AG09309 (cell line): ENCODE measurements around the gene STAT6.

Experiments
- DNase-seq: peaks from one replicate; pipeline ENCODE4 v3.0.0-alpha.2; 2010; ENCODE audit warnings: low read depth
- H3K4me3 ChIP-seq: 2 replicates; pipeline ENCODE4 v1.5.1; 2011; ENCODE audit warnings: mild to moderate bottlenecking, low read depth, low read length, moderate library complexity; ENCODE audit not compliant: control insufficient read depth
- CTCF ChIP-seq: IDR thresholded peaks from 2 replicates; pipeline ENCODE4 v1.5.1; 2011; ENCODE audit warnings: mild to moderate bottlenecking, low read depth, low read length, inconsistent platforms; ENCODE audit not compliant: insufficient read depth, control insufficient read depth; ENCODE audit errors: missing control alignments

The STAT6 gene

GRCh38 chr12:57099047-57099714 lies 12.0 kb downstream of the STAT6 start:
- DNase-seq = no peak
- TF ChIP-seq CTCF = no peak
- H3K4me3 ChIP-seq = no peak overlapping the region

GRCh38 chr12:57098546-57098945 lies 12.6 kb downstream of the STAT6 start:
- no peak for TF ChIP-seq CTCF

GRCh38 chr12:57097554-57097835 lies 13.7 kb downstream of the STAT6 start:
- no peak for TF ChIP-seq CTCF
- H3K4me3 ChIP-seq = no peak overlapping the region
- no peak for DNase-seq

More at GRCh38 chr12:57098546-57098945, 12.6 kb downstream of the STAT6 start:
- DNase-seq = no peak
- no peak overlapping the region for H3K4me3 ChIP-seq

- TF ChIP-seq CTCF = no peak
- H3K4me3 ChIP-seq = no peak overlapping the region
- no peak for DNase-seq
Measured at GRCh38 chr12:57096748-57097553, 14.2 kb downstream of the STAT6 start.

GRCh38 chr12:57096099-57096572 lies 15.0 kb downstream of the STAT6 start:
- no peak for TF ChIP-seq CTCF
- DNase-seq = no peak
- H3K4me3 ChIP-seq = no peak overlapping the region

- H3K4me3 ChIP-seq = no peak overlapping the region
- no peak for TF ChIP-seq CTCF
- no peak for DNase-seq
Measured at GRCh38 chr12:57095440-57095839, 15.7 kb downstream of the STAT6 start.
